Ishikawa (cell line): ENCODE results near the gene DCST2.
A peak's percentile ranks its signal among the peaks of the same experiment; 100 is the strongest.

ENCODE experiments used
- CEBPB ChIP-seq: IDR thresholded peaks from 2 replicates; pipeline ENCODE4 v1.6.1; 2012
- CREB1 ChIP-seq: IDR thresholded peaks from 2 replicates; pipeline ENCODE4 v1.6.1; 2012; ENCODE audit warnings: low read depth
- EGR1 ChIP-seq: IDR thresholded peaks from 2 replicates; pipeline ENCODE4 v1.6.1; 2012
- EP300 ChIP-seq: IDR thresholded peaks from 2 replicates; pipeline ENCODE4 v1.6.1; 2012; ENCODE audit warnings: borderline replicate concordance
- FOXM1 ChIP-seq: IDR thresholded peaks from 2 replicates; pipeline ENCODE4 v1.6.1; 2012; ENCODE audit warnings: low read depth, borderline replicate concordance
- NFIC ChIP-seq: IDR thresholded peaks from 2 replicates; pipeline ENCODE4 v1.6.1; 2012
- RAD21 ChIP-seq: IDR thresholded peaks from 2 replicates; pipeline ENCODE4 v1.6.1; 2012; ENCODE audit warnings: low read depth
- TAF1 ChIP-seq: IDR thresholded peaks from 2 replicates; pipeline ENCODE4 v1.6.1; 2012; ENCODE audit warnings: low read depth, mild to moderate bottlenecking
- TCF12 ChIP-seq: IDR thresholded peaks from 2 replicates; pipeline ENCODE4 v1.6.1; 2012; ENCODE audit warnings: low read depth
- TEAD4 ChIP-seq: IDR thresholded peaks from 2 replicates; pipeline ENCODE4 v1.6.1; 2012
- YY1 ChIP-seq: IDR thresholded peaks from 2 replicates; pipeline ENCODE4 v1.6.1; 2012; ENCODE audit warnings: low read depth
- ZBTB7A ChIP-seq: IDR thresholded peaks from 2 replicates; pipeline ENCODE4 v1.6.1; 2012; ENCODE audit warnings: low read depth
- TF ChIP-seq, protein P1 (sequence below): IDR thresholded peaks from 2 replicates; pipeline ENCODE4 v1.6.1; 2012
- TF ChIP-seq, protein P2 (sequence below): IDR thresholded peaks from 2 replicates; pipeline ENCODE4 v1.6.1; 2012; ENCODE audit warnings: low read depth, mild to moderate bottlenecking
- TF ChIP-seq, protein P3 (sequence below): IDR thresholded peaks from 2 replicates; pipeline ENCODE4 v1.6.1; 2012

The DCST2 gene

DNA sequence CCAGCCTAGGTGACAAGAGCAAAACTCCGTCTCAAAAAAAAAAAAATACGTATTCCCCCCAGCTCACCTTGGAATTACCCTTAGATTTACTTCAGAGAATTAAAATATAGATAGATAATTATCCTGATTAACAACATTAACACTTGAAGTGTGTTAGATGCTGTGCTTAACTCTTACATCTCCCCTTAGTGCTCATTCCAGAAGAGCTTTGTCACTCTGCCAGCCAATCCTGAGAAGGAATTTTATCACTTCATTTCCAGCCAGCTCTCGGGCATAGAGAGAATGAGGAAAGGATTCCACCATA is 61.4 kb downstream of the DCST2 start:
- TF ChIP-seq EP300: no peak
- TF ChIP-seq, protein P1, sequence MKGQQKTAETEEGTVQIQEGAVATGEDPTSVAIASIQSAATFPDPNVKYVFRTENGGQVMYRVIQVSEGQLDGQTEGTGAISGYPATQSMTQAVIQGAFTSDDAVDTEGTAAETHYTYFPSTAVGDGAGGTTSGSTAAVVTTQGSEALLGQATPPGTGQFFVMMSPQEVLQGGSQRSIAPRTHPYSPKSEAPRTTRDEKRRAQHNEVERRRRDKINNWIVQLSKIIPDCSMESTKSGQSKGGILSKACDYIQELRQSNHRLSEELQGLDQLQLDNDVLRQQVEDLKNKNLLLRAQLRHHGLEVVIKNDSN: no peak
- TF ChIP-seq EGR1: no peak
- TF ChIP-seq TCF12: no peak
- TF ChIP-seq CREB1: no peak
- no peak for TF ChIP-seq TAF1
- TF ChIP-seq FOXM1: no peak
- TF ChIP-seq CEBPB: no peak
- TF ChIP-seq, protein P2, sequence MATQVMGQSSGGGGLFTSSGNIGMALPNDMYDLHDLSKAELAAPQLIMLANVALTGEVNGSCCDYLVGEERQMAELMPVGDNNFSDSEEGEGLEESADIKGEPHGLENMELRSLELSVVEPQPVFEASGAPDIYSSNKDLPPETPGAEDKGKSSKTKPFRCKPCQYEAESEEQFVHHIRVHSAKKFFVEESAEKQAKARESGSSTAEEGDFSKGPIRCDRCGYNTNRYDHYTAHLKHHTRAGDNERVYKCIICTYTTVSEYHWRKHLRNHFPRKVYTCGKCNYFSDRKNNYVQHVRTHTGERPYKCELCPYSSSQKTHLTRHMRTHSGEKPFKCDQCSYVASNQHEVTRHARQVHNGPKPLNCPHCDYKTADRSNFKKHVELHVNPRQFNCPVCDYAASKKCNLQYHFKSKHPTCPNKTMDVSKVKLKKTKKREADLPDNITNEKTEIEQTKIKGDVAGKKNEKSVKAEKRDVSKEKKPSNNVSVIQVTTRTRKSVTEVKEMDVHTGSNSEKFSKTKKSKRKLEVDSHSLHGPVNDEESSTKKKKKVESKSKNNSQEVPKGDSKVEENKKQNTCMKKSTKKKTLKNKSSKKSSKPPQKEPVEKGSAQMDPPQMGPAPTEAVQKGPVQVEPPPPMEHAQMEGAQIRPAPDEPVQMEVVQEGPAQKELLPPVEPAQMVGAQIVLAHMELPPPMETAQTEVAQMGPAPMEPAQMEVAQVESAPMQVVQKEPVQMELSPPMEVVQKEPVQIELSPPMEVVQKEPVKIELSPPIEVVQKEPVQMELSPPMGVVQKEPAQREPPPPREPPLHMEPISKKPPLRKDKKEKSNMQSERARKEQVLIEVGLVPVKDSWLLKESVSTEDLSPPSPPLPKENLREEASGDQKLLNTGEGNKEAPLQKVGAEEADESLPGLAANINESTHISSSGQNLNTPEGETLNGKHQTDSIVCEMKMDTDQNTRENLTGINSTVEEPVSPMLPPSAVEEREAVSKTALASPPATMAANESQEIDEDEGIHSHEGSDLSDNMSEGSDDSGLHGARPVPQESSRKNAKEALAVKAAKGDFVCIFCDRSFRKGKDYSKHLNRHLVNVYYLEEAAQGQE: no peak
- no peak for TF ChIP-seq NFIC
- TF ChIP-seq RAD21: no peak
- no peak for TF ChIP-seq TEAD4
- TF ChIP-seq, protein P3, sequence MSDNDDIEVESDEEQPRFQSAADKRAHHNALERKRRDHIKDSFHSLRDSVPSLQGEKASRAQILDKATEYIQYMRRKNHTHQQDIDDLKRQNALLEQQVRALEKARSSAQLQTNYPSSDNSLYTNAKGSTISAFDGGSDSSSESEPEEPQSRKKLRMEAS: no peak
- no peak for TF ChIP-seq ZBTB7A
- TF ChIP-seq YY1: no peak

DNA sequence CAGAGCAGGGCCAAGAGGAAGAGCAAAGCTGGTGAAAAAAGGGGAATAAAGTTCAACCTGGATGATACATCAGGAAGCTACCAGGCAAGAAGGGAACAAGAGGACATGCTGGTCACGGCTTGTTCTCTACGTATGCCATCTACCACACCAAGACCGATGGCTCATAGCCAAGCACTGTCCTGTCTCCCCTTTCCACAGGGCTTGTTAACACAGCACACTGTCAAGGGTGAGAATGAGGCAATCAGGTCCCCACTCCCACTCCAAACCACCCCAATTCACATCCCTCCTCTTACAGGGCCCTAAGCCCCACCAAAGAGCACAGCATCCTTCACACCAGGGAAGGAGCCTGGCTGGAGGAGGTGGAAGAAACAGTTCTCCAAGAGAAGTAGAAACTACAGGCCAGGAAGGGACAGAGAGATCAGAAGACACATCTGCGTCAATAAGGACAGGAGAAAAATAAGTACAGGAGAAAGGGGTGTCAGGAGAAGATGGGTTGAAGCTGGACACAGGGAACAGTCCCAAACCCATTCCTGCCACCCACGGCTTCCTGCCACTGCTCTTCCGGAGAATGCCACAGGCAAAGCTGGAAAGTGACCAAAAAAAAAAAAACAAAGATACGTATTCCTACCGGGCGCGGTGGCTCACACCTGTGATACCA is 62.1 kb downstream of the DCST2 start:
- TF ChIP-seq, protein P1: no peak
- TF ChIP-seq TAF1: no peak
- no peak for TF ChIP-seq EP300
- no peak for TF ChIP-seq RAD21
- no peak for TF ChIP-seq ZBTB7A
- no peak for TF ChIP-seq CREB1
- TF ChIP-seq NFIC: no peak
- no peak for TF ChIP-seq FOXM1
- no peak for TF ChIP-seq TCF12
- TF ChIP-seq YY1: no peak
- no peak for TF ChIP-seq TEAD4
- TF ChIP-seq, protein P3: no peak
- TF ChIP-seq, protein P2: no peak
- TF ChIP-seq CEBPB: no peak
- TF ChIP-seq EGR1: no peak

DNA sequence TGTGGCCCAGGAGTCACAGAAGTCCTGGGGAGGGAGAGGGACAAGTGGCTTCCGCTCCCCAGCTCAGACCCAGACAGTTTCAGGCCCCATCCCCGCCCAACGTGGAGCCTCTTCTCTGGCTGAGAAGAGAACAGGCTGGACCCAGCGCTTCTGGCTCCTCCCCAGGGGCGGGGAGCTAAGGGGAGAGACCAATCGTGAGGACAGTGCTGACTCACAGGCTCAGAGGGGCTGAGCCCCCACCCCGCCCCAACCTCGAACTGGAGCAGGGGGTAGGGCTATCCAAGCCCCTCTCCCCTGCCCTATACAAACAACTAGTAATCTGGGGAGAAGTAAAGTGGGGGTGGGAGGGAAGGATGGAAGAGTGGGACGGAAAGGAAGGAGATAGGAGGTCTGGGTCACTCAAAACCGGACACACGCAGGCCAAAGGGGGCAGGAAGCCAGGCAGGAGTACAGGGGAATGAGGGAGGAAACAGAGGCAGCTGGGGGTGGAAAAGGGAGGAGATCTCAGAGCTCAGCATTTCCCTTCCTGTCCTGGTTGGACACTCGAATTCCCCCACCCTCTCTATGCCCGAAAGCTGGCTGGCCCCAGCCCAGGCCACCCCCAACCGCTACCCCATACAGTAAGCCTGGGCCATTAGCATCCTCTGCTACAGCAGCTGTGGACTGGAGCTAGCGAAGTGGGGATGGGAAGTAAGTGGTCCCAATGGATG is 62.8 kb downstream of the DCST2 start, which contains the start of gene SHC1:
Gene SHC1 (minus strand): TSS at position 117 of the 710 bp plus-strand sequence. CDS start 221 bp downstream, outside the sequence.
- TF ChIP-seq NFIC: 0 out of 2 replicates have a peak, but pooled peaks have one; percentile 7
- no peak for TF ChIP-seq CREB1
- TF ChIP-seq FOXM1: no peak
- peak; percentile 17; the same call in 1 of the 2 replicates for TF ChIP-seq TAF1
- TF ChIP-seq ZBTB7A: peak; percentile 96
- TF ChIP-seq, protein P3: no peak
- no peak for TF ChIP-seq CEBPB
- TF ChIP-seq RAD21: no peak
- TF ChIP-seq, protein P1: no peak
- TF ChIP-seq, protein P2: no peak
- no peak for TF ChIP-seq YY1
- TF ChIP-seq EGR1: no peak
- no peak; the same call in 1 of the 2 replicates for TF ChIP-seq TCF12
- no peak for TF ChIP-seq TEAD4
- TF ChIP-seq EP300: no peak
